Karpas-422 (cell line): Measurements from ENCODE around the gene CEMIP. TPM values are rescaled to one million over a fixed set of nuclear protein-coding genes. Genes with fewer than 3 reads are reported as not detected.

Source experiments
- DNase-seq: peaks from one replicate; pipeline ENCODE4 v3.0.0-alpha.2; 2015
- H2AFZ ChIP-seq: fragments of 200-600 bp; sonication (generic); 2 replicates; pipeline ENCODE4 v1.6.1; 2014; ENCODE audit warnings: antibody characterized with exemption, low read length, mixed read lengths
- H3K27ac ChIP-seq: fragments of 200-600 bp; sonication (generic); 2 replicates; pipeline ENCODE4 v1.5.1; 2014; ENCODE audit warnings: mild to moderate bottlenecking, low read length, moderate library complexity
- H3K27me3 ChIP-seq: fragments of 200-600 bp; sonication (generic); 2 replicates; pipeline ENCODE4 v1.6.1; 2014; ENCODE audit warnings: low read length, mixed read lengths
- H3K36me3 ChIP-seq: fragments of 200-600 bp; sonication (generic); 2 replicates; pipeline ENCODE4 v1.6.1; 2014; ENCODE audit warnings: low read length, mixed read lengths; ENCODE audit not compliant: insufficient read depth
- H3K4me1 ChIP-seq: fragments of 200-600 bp; sonication (generic); 2 replicates; pipeline ENCODE4 v1.6.1; 2014; ENCODE audit warnings: mild to moderate bottlenecking, low read length, mixed read lengths
- H3K4me2 ChIP-seq: fragments of 200-600 bp; sonication (generic); 2 replicates; pipeline ENCODE4 v1.6.1; 2014; ENCODE audit warnings: low read length, low read depth, mild to moderate bottlenecking; ENCODE audit not compliant: poor library complexity, severe bottlenecking
- H3K4me3 ChIP-seq: fragments of 200-600 bp; sonication (generic); 2 replicates; pipeline ENCODE4 v1.5.1; 2014; ENCODE audit warnings: mild to moderate bottlenecking, antibody characterized with exemption, low read length, mixed read lengths
- H3K79me2 ChIP-seq: fragments of 200-600 bp; sonication (generic); 2 replicates; pipeline ENCODE4 v1.6.1; 2014; ENCODE audit warnings: mild to moderate bottlenecking, low read length, mixed read lengths
- H3K9ac ChIP-seq: fragments of 200-600 bp; sonication (generic); 2 replicates; pipeline ENCODE4 v1.6.0; 2014; ENCODE audit warnings: low read length
- H3K9me2 ChIP-seq: fragments of 200-600 bp; sonication (generic), shearing (Covaris generic); replicated peaks from 2 replicates; pipeline ENCODE4 v1.6.0; 2014; ENCODE audit warnings: mild to moderate bottlenecking, low read length, moderate library complexity; ENCODE audit not compliant: insufficient read depth
- H3K9me3 ChIP-seq: fragments of 300-700, 200-600 bp; sonication (generic); 2 replicates; pipeline ENCODE4 v1.6.1; 2014; ENCODE audit warnings: low read length, mixed read lengths
- H4K20me1 ChIP-seq: fragments of 200-600 bp; sonication (generic); 2 replicates; pipeline ENCODE4 v1.6.1; 2014; ENCODE audit warnings: mild to moderate bottlenecking, antibody characterized with exemption, low read length, low read depth; ENCODE audit not compliant: insufficient read depth
- total RNA-seq: library from RNA; depleted of rRNA; stranded (reverse); fragments of >200 nt; shearing (Covaris generic); gene quantifications from 2 replicates; pipeline ENCODE4 v1.2.3, GENCODE V29; 2014; ENCODE audit warnings: low replicate concordance

CEMIP gene
- total RNA-seq, 1 experiment from 2014 or later = not detected

GRCh38 chr15:80840182-80841130 lies 61.3 kb downstream of the CEMIP start:
- Histone ChIP-seq H3K9me2 (no peaks in the 10 kb centered on the region), H2AFZ (no peak overlapping the region), H3K9me3 (no peaks in the 10 kb centered on the region), H4K20me1 (no peaks in the 10 kb centered on the region), H3K4me3 (no peak overlapping the region), H3K9ac (no peak overlapping the region), H3K27ac (no peak overlapping the region), H3K4me2 (no peak overlapping the region), H3K4me1 (no peaks in the 10 kb centered on the region), H3K79me2 (no peaks in the 10 kb centered on the region), H3K36me3 (no peaks in the 10 kb centered on the region), H3K27me3 (no peaks in the 10 kb centered on the region)
- no peak for DNase-seq

- no peak overlapping the region for H2AFZ ChIP-seq
- H3K4me3 ChIP-seq = no peak overlapping the region
- no peaks in the 10 kb centered on the region for H4K20me1 ChIP-seq
- no peaks in the 10 kb centered on the region for H3K27me3 ChIP-seq
- no peak overlapping the region for H3K4me2 ChIP-seq
- no peaks in the 10 kb centered on the region for H3K4me1 ChIP-seq
- no peak overlapping the region for H3K27ac ChIP-seq
- no peaks in the 10 kb centered on the region for H3K9me3 ChIP-seq
- no peaks in the 10 kb centered on the region for H3K9me2 ChIP-seq
- H3K79me2 ChIP-seq = no peaks in the 10 kb centered on the region
- H3K36me3 ChIP-seq = no peaks in the 10 kb centered on the region
- DNase-seq = no peak
- no peak overlapping the region for H3K9ac ChIP-seq
These were observed 62.4 kb downstream of the CEMIP start for GRCh38 chr15:80841541-80841940.

GRCh38 chr15:80844011-80844732 lies 65.0 kb downstream of the CEMIP start:
- no peak overlapping the region for H3K4me2 ChIP-seq
- no peak for DNase-seq
- no peaks in the 10 kb centered on the region for H3K79me2 ChIP-seq
- no peak overlapping the region for H2AFZ ChIP-seq
- H3K36me3 ChIP-seq = no peaks in the 10 kb centered on the region
- H3K9me2 ChIP-seq = no peaks in the 10 kb centered on the region
- H3K9me3 ChIP-seq = no peaks in the 10 kb centered on the region
- no peak overlapping the region for H3K4me3 ChIP-seq
- H3K27ac ChIP-seq = no peak overlapping the region
- no peak overlapping the region for H3K9ac ChIP-seq
- no peaks in the 10 kb centered on the region for H4K20me1 ChIP-seq
- H3K27me3 ChIP-seq = no peaks in the 10 kb centered on the region
- no peaks in the 10 kb centered on the region for H3K4me1 ChIP-seq

GRCh38 chr15:80846031-80846815 lies 67.1 kb downstream of the CEMIP start:
- H3K9me3 ChIP-seq = no peaks in the 10 kb centered on the region
- no peaks in the 10 kb centered on the region for H3K9me2 ChIP-seq
- no peaks in the 10 kb centered on the region for H3K79me2 ChIP-seq
- no peak overlapping the region for H2AFZ ChIP-seq
- H3K4me3 ChIP-seq = no peak overlapping the region
- no peak overlapping the region for H3K27ac ChIP-seq
- no peaks in the 10 kb centered on the region for H3K27me3 ChIP-seq
- H3K9ac ChIP-seq = no peak overlapping the region
- DNase-seq = no peak
- H3K4me2 ChIP-seq = no peak overlapping the region
- H3K36me3 ChIP-seq = no peaks in the 10 kb centered on the region
- H4K20me1 ChIP-seq = 0 out of 2 replicates have a peak, but pooled peaks cover under 1% of the 10 kb centered on the region
- H3K4me1 ChIP-seq = no peaks in the 10 kb centered on the region

GRCh38 chr15:80849308-80849707 lies 70.1 kb downstream of the CEMIP start:
- no peak overlapping the region for H3K9ac ChIP-seq
- no peak overlapping the region for H2AFZ ChIP-seq
- no peak overlapping the region for H3K4me2 ChIP-seq
- no peaks in the 10 kb centered on the region for H3K9me2 ChIP-seq
- H3K27me3 ChIP-seq = no peaks in the 10 kb centered on the region
- no peaks in the 10 kb centered on the region for H3K9me3 ChIP-seq
- H3K36me3 ChIP-seq = no peaks in the 10 kb centered on the region
- H3K4me1 ChIP-seq = no peaks in the 10 kb centered on the region
- no peak overlapping the region for H3K4me3 ChIP-seq
- no peaks in the 10 kb centered on the region for H3K79me2 ChIP-seq
- 0 out of 2 replicates have a peak, but pooled peaks cover 2% of the 10 kb centered on the region for H4K20me1 ChIP-seq
- no peak overlapping the region for H3K27ac ChIP-seq
- DNase-seq = no peak

- no peaks in the 10 kb centered on the region for H3K79me2 ChIP-seq
- no peak overlapping the region for H2AFZ ChIP-seq
- no peaks in the 10 kb centered on the region for H3K9me2 ChIP-seq
- no peak overlapping the region for H3K4me2 ChIP-seq
- H3K9me3 ChIP-seq = no peaks in the 10 kb centered on the region
- no peaks in the 10 kb centered on the region for H3K4me1 ChIP-seq
- H4K20me1 ChIP-seq = 0 out of 2 replicates have a peak, but pooled peaks cover 2% of the 10 kb centered on the region
- H3K9ac ChIP-seq = no peak overlapping the region
- no peaks in the 10 kb centered on the region for H3K27me3 ChIP-seq
- H3K27ac ChIP-seq = no peak overlapping the region
- H3K36me3 ChIP-seq = no peaks in the 10 kb centered on the region
- no peak overlapping the region for H3K4me3 ChIP-seq
- DNase-seq = no peak
These were observed 71.8 kb downstream of the CEMIP start for GRCh38 chr15:80850941-80851451.

GRCh38 chr15:80852676-80853075 lies 73.5 kb downstream of the CEMIP start:
- H3K36me3 ChIP-seq = no peaks in the 10 kb centered on the region
- no peak overlapping the region for H3K4me3 ChIP-seq
- H3K79me2 ChIP-seq = no peaks in the 10 kb centered on the region
- no peaks in the 10 kb centered on the region for H3K9me2 ChIP-seq
- H3K27ac ChIP-seq = no peak overlapping the region
- H3K4me2 ChIP-seq = no peak overlapping the region
- no peaks in the 10 kb centered on the region for H3K9me3 ChIP-seq
- 0 out of 2 replicates have a peak, but pooled peaks cover 2% of the 10 kb centered on the region for H4K20me1 ChIP-seq
- DNase-seq = no peak
- no peak overlapping the region for H2AFZ ChIP-seq
- no peaks in the 10 kb centered on the region for H3K27me3 ChIP-seq
- no peaks in the 10 kb centered on the region for H3K4me1 ChIP-seq
- H3K9ac ChIP-seq = no peak overlapping the region
